ENCODE data around the gene LTBP3.
"Not testable (repeated sequence)": the region's sequence is repeated elsewhere in the genome, so short reads cannot be mapped to it uniquely, and the experiment has no call there.

The LTBP3 gene

GRCh38 chr11:65572356-65573051 is 14.3 kb upstream of the LTBP3 start, which contains the start of gene FAM89B:
TSS of gene FAM89B (plus strand) at chr11:65572538. CDS start at chr11:65572670, 132 bp downstream.
- in situ Hi-C loops (cut with HindIII; ENCODE audit: low sequenced_read_pairs), result no loop called here

- in situ Hi-C loops (cut with HindIII; ENCODE audit: low sequenced_read_pairs), result no loop called here
Observed at GRCh38 chr11:65571940-65572339, 13.8 kb upstream of the LTBP3 start.

GRCh38 chr11:65571420-65571819 is 13.3 kb upstream of the LTBP3 start:
- in situ Hi-C loops (cut with HindIII; ENCODE audit: low sequenced_read_pairs), result no loop called here

GRCh38 chr11:65569973-65570918 is 12.1 kb upstream of the LTBP3 start, which contains the start of gene ZNRD2:
TSS of gene ZNRD2 (plus strand) at chr11:65570477. CDS start at chr11:65570492, 15 bp downstream.
- in situ Hi-C loops (cut with HindIII; ENCODE audit: low sequenced_read_pairs), result no loop called here

GRCh38 chr11:65569164-65569972 is 11.2 kb upstream of the LTBP3 start:
- in situ Hi-C loops (cut with HindIII; ENCODE audit: low sequenced_read_pairs), result no loop called here

- in situ Hi-C loops (cut with HindIII; ENCODE audit: low sequenced_read_pairs), result no loop called here
Observed at GRCh38 chr11:65565624-65566453, 7.7 kb upstream of the LTBP3 start.

- in situ Hi-C loops (cut with HindIII; ENCODE audit: low sequenced_read_pairs), result not testable (repeated sequence)
Observed at GRCh38 chr11:65564879-65565559, 6.9 kb upstream of the LTBP3 start.

- in situ Hi-C loops (cut with HindIII; ENCODE audit: low sequenced_read_pairs), result no loop called here
Observed at GRCh38 chr11:65563601-65564000, 5.4 kb upstream of the LTBP3 start.

GRCh38 chr11:65562788-65563187 is 4.6 kb upstream of the LTBP3 start:
- in situ Hi-C loops (cut with HindIII; ENCODE audit: low sequenced_read_pairs), result no loop called here

GRCh38 chr11:65562020-65562419 is 3.9 kb upstream of the LTBP3 start:
- in situ Hi-C loops (cut with HindIII; ENCODE audit: low sequenced_read_pairs), result no loop called here

GRCh38 chr11:65560555-65561418 is 2.6 kb upstream of the LTBP3 start:
- in situ Hi-C loops (cut with HindIII; ENCODE audit: low sequenced_read_pairs), result no loop called here

GRCh38 chr11:65559951-65560537 is 1.9 kb upstream of the LTBP3 start:
- in situ Hi-C loops (cut with HindIII; ENCODE audit: low sequenced_read_pairs), result no loop called here

- in situ Hi-C loops (cut with HindIII; ENCODE audit: low sequenced_read_pairs), result no loop called here
Observed at GRCh38 chr11:65559535-65559934, 1.4 kb upstream of the LTBP3 start.

- in situ Hi-C loops (cut with HindIII; ENCODE audit: low sequenced_read_pairs), result no loop called here
Observed at GRCh38 chr11:65558930-65559509, 861 bp upstream of the LTBP3 start.

GRCh38 chr11:65557280-65558001 is 718 bp downstream of the LTBP3 start:
- in situ Hi-C loops (cut with HindIII; ENCODE audit: low sequenced_read_pairs), result no loop called here

- in situ Hi-C loops (cut with HindIII; ENCODE audit: low sequenced_read_pairs), result no loop called here
Observed at GRCh38 chr11:65556470-65557279, 1.5 kb downstream of the LTBP3 start.
